ENCODE results near the gene GLDN. TPM values are rescaled to one million over a fixed set of nuclear protein-coding genes. Genes with fewer than 3 reads are reported as not detected.

The GLDN gene
- total RNA-seq, 1 donor from 2014 or later, result 0.21 TPM

GRCh38 chr15:51320843-51321242 lies 20.6 kb upstream of the GLDN start:
- Mint-ChIP-seq H3K36me3 (ENCODE audit: low read depth, unreplicated experiment) (no peaks in the 10 kb centered on the region), H3K9me3 (ENCODE audit: unreplicated experiment) (no peaks in the 10 kb centered on the region), H3K4me3 (ENCODE audit: unreplicated experiment) (no peak overlapping the region), H3K27ac (ENCODE audit: unreplicated experiment) (no peak overlapping the region), H3K27me3 (ENCODE audit: unreplicated experiment) (no peaks in the 10 kb centered on the region), H3K4me1 (ENCODE audit: unreplicated experiment) (peaks cover 6% of the 10 kb centered on the region)
- no peak for DNase-seq (ENCODE audit: low spot score)
- no peak for TF ChIP-seq CTCF (IDR thresholded peaks at IDR 0.05; ENCODE audit: unreplicated experiment)

- no peak overlapping the region for H3K27ac Mint-ChIP-seq (ENCODE audit: unreplicated experiment)
- no peaks in the 10 kb centered on the region for H3K9me3 Mint-ChIP-seq (ENCODE audit: unreplicated experiment)
- DNase-seq (ENCODE audit: low spot score), result no peak
- H3K4me1 Mint-ChIP-seq (ENCODE audit: unreplicated experiment), result peaks cover 6% of the 10 kb centered on the region
- no peak for TF ChIP-seq CTCF (IDR thresholded peaks at IDR 0.05; ENCODE audit: unreplicated experiment)
- H3K36me3 Mint-ChIP-seq (ENCODE audit: low read depth, unreplicated experiment), result no peaks in the 10 kb centered on the region
- H3K27me3 Mint-ChIP-seq (ENCODE audit: unreplicated experiment), result no peaks in the 10 kb centered on the region
- H3K4me3 Mint-ChIP-seq (ENCODE audit: unreplicated experiment), result no peak overlapping the region
Observed at GRCh38 chr15:51321316-51321715, 20.1 kb upstream of the GLDN start.

GRCh38 chr15:51322621-51323296 lies 18.7 kb upstream of the GLDN start:
- H3K4me1 Mint-ChIP-seq (ENCODE audit: unreplicated experiment), result peaks cover 6% of the 10 kb centered on the region
- H3K27ac Mint-ChIP-seq (ENCODE audit: unreplicated experiment), result no peak overlapping the region
- no peak for DNase-seq (ENCODE audit: low spot score)
- no peaks in the 10 kb centered on the region for H3K36me3 Mint-ChIP-seq (ENCODE audit: low read depth, unreplicated experiment)
- H3K27me3 Mint-ChIP-seq (ENCODE audit: unreplicated experiment), result no peaks in the 10 kb centered on the region
- TF ChIP-seq CTCF (IDR thresholded peaks at IDR 0.05; ENCODE audit: unreplicated experiment), result no peak
- no peaks in the 10 kb centered on the region for H3K9me3 Mint-ChIP-seq (ENCODE audit: unreplicated experiment)
- no peak overlapping the region for H3K4me3 Mint-ChIP-seq (ENCODE audit: unreplicated experiment)

GRCh38 chr15:51323749-51324148 lies 17.7 kb upstream of the GLDN start:
- no peak overlapping the region for H3K4me3 Mint-ChIP-seq (ENCODE audit: unreplicated experiment)
- H3K27ac Mint-ChIP-seq (ENCODE audit: unreplicated experiment), result no peak overlapping the region
- H3K9me3 Mint-ChIP-seq (ENCODE audit: unreplicated experiment), result no peaks in the 10 kb centered on the region
- H3K36me3 Mint-ChIP-seq (ENCODE audit: low read depth, unreplicated experiment), result no peaks in the 10 kb centered on the region
- peaks cover 6% of the 10 kb centered on the region for H3K4me1 Mint-ChIP-seq (ENCODE audit: unreplicated experiment)
- no peak for TF ChIP-seq CTCF (IDR thresholded peaks at IDR 0.05; ENCODE audit: unreplicated experiment)
- no peak for DNase-seq (ENCODE audit: low spot score)
- no peaks in the 10 kb centered on the region for H3K27me3 Mint-ChIP-seq (ENCODE audit: unreplicated experiment)

- H3K4me3 Mint-ChIP-seq (ENCODE audit: unreplicated experiment), result no peak overlapping the region
- no peak for TF ChIP-seq CTCF (IDR thresholded peaks at IDR 0.05; ENCODE audit: unreplicated experiment)
- H3K27me3 Mint-ChIP-seq (ENCODE audit: unreplicated experiment), result no peaks in the 10 kb centered on the region
- no peaks in the 10 kb centered on the region for H3K36me3 Mint-ChIP-seq (ENCODE audit: low read depth, unreplicated experiment)
- H3K9me3 Mint-ChIP-seq (ENCODE audit: unreplicated experiment), result no peaks in the 10 kb centered on the region
- H3K4me1 Mint-ChIP-seq (ENCODE audit: unreplicated experiment), result peaks cover 6% of the 10 kb centered on the region
- DNase-seq (ENCODE audit: low spot score), result no peak
- no peak overlapping the region for H3K27ac Mint-ChIP-seq (ENCODE audit: unreplicated experiment)
Observed at GRCh38 chr15:51325167-51325566, 16.3 kb upstream of the GLDN start.

Data from endothelial cell (in vitro differentiated cells).